ENCODE data around the gene CDH7.

The CDH7 gene

DNA sequence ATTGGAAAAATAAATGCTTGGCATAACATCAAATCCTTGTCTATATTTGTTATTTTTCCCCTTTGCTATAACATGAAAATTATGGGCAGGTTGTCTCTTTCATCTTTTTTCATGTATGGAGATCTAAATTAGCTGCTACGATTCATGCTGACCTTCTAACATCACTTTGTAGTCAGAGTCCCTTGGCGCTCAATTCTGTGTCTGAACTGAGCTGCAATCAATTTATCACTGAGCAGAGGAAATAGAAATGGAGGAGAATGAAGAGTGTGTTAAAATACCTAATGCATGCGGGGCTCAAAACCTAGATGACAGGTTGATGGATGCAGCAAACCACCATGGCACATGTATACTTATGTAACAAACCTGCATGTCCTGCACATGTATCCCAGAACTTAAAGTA is 168.9 kb downstream of the CDH7 start:
- DNase-seq = no peak

DNA sequence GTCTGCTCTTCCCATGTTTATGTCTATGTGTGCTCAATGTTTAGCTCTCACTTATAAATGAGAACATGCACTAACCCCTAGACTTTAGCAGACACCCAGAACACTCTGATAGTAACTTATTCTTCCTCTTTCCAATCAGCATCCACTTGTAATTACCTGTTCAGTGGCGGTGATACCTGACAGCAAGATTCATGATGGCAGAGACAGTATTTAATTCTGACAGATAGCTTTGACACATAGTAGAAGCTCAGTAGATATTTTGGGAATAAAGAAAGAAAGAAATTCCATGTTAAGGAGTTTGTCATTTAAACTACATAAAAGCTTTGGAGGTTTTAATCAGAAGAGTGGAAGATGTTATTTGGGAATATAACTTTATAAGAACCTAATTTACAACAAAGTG is 171.3 kb downstream of the CDH7 start:
- DNase-seq = no peak

DNA sequence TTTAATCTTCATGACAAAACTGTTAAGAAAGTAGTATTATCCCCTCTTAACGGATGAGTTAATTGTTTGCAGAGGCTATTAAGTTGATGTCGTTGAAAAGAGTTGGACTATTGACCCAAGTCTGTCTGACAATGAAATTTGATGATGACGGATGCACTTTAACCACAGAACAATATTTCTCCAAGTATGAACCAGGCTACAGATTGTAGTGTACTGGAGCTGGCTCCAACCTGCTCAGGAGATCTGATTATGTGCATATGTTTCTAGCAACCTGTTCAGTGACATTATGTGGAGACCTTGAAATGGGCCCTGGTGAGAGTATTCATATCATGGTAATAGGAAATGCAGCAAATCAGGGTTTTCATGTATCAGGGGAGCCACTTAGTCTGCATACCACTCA is 174.1 kb downstream of the CDH7 start:
- DNase-seq = no peak

DNA sequence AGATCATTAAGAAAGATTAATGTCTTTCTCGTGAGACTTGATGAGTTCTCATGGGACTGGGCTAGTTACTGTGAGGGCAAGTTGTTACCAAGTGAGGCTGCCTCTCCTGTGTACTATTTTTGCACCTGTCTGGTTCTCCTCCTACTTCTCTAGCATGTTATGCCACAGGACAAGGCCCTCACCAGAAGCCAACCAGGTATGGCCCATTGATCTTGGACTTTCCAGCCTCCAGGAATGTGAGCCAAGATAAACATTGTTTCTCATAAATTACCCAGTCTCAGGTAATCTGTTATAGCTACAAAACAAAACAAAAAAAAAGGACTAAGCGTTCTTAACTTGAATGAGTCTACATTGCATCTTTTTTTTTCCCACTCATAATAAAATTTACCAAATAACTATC is 184.1 kb downstream of the CDH7 start:
- no peak for DNase-seq

DNA sequence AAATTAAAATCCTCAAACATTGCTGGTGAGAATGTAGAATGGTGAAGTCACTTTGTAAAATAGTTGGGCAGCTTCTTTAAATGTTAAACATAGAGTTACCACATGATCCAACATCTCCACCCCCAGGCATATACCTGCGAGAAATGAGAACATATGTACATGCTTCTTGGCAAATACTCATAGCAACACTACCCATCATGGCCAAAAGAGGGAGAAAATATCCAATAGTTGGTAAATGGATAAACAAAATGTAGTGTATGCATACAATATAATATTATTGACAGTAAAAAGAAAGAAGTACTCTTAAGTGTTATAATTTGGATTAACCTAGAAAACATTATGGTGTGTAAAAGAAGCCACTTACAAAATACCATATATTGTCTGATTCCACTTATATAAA is 185.9 kb downstream of the CDH7 start:
- no peak for DNase-seq

DNA sequence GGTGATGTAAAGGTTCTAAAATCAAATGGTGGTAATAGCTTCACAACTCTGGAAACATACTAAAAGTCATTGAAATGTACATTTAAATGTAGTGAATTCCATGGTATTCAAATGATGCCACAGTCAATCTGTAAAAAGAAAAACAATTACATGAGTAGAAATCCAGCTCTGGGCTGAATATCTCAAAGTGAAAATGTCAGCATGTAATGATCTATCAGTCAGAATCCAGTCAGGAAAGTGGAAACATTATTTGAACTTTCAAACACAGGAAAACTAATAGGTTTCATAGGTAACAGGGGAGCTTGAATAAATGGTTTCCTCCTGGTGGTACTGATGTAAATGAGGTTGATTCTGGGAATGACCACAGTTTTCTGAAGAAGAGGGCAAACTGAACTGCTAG is 186.4 kb downstream of the CDH7 start:
- DNase-seq = no peak

DNA sequence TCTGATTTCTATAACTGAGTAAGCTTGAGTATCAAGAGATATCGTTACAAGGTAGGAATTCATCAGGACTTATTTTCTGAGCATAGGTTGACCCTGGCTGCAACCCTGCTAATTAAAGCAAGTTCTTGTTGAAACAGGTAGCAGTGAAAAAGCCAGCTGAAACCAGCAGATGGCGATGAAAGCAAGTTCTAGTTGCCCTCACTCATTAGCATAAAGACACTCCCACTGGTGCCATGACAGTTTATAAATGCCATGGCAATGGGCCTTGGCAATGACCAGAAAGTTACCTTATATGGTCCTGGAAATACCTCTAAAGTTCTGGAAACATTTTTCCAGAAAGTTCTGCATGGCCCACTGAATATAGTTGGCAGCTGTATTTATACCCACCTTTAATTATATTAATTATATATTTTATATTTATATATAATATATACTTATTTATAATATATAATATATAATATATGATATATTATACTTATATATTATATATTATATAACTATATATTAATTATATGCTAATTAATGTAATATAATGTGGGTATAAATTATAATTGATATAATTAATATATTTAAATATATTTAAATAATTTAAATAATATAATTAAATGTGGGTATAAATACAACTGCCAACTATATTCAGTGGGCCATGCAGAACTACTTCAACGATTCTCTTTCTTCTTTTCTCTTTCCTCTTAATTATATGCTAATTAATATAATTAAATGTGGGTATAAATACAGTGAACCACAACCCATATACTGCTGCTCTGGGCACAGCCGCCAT is 188.0 kb downstream of the CDH7 start:
- DNase-seq = peak; percentile 66

All from NCI-H146 (cell line).